Calu3 (cell line): Measurements from ENCODE around the gene STAB1. TPM values are rescaled to one million over a fixed set of nuclear protein-coding genes. Genes with fewer than 3 reads are reported as not detected.

Source experiments
- BruUV-seq: library from RNA; stranded (reverse); fragments of 400-500 nt; replicated peaks from 2 replicates; lab custom pipeline; 2021; lab: Mats Ljungman, UMichigan
- CTCF ChIA-PET: fragments of 300-600 bp; sonication (Branson Sonifier 250); formaldehyde crosslinking; loops from one replicate; lab custom pipeline; 2022; ENCODE audit warnings: antibody characterized with exemption; lab: Charles Lee
- DNase-seq: peaks from one replicate; pipeline ENCODE4 v3.0.0; 2022
- H3K27ac Mint-ChIP-seq: one replicate; pipeline ENCODE4 v1.8.0; 2022; ENCODE audit warnings: mixed read lengths; ENCODE audit not compliant: unreplicated experiment
- H3K27me3 Mint-ChIP-seq: one replicate; pipeline ENCODE4 v1.8.0; 2022; ENCODE audit warnings: mixed read lengths; ENCODE audit not compliant: unreplicated experiment
- H3K36me3 Mint-ChIP-seq: one replicate; pipeline ENCODE4 v1.8.0; 2022; ENCODE audit warnings: mild to moderate bottlenecking, moderate library complexity, mixed read lengths; ENCODE audit not compliant: insufficient read depth, unreplicated experiment
- H3K4me1 Mint-ChIP-seq: one replicate; pipeline ENCODE4 v1.8.0; 2022; ENCODE audit warnings: mild to moderate bottlenecking, low read depth, mixed read lengths; ENCODE audit not compliant: unreplicated experiment
- H3K4me3 Mint-ChIP-seq: one replicate; pipeline ENCODE4 v1.8.0; 2022; ENCODE audit warnings: mild to moderate bottlenecking, low read depth, moderate library complexity, mixed read lengths; ENCODE audit not compliant: unreplicated experiment
- H3K9me3 Mint-ChIP-seq: one replicate; pipeline ENCODE4 v1.8.0; 2022; ENCODE audit warnings: low read depth, mixed read lengths; ENCODE audit not compliant: unreplicated experiment
- CTCF ChIP-seq: fragments of 200-600 bp; IDR thresholded peaks from one replicate; pipeline ENCODE4 v1.8.0; 2022; ENCODE audit warnings: antibody characterized with exemption; ENCODE audit not compliant: unreplicated experiment
- intact Hi-C: fragments of 100-400 bp; cut with micrococcal nuclease; formaldehyde crosslinking; loops from one replicate; pipeline ENCODE4 v1.10.0; 2022; ENCODE audit not compliant: unreplicated experiment
- total RNA-seq: library from RNA; stranded (reverse); gene quantifications from 2 replicates; pipeline ENCODE4 v1.2.3, GENCODE V29; 2022

The STAB1 gene
- total RNA-seq, 1 experiment from 2014 or later, result 0.26 TPM

DNA sequence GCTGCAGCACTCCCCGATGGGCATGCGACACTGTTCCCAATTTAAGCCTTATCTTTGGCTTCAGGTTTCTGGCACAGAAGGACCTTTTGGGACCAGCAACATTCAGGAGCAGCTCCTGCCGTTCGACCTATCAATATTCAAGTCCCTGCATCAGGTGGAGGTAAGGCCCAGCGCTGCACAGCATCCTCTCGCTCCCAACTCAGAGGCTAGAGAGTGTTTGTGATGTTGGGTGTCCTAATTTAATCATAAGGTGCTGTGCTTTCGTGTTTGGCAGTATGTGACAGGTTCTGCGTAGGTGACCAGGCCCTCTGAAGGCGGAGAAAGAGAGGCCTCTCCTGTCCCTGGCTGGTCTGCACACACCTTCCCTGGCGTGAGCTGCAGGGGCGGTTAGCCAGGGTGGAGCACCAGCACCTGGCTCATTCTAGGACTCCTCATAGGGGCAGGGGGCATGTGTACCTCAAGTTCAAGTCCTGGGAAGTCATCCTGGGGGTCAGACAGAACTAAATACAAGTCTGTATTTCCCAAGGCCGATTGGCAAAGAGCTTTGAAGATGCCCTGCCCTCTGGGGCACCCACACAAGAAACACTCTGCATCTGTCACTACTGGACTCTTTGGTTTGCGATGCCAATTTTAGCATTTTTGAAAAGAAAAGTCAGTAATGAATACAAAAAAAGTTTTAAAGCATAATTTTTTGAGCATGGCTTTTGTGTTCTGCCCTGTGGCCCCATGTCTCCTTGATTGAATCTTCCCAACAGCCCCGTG is 22.7 kb upstream of the STAB1 start:
- no peak for DNase-seq
- Mint-ChIP-seq H3K36me3 (peaks cover 21% of the 10 kb centered on the region), H3K4me1 (no peaks in the 10 kb centered on the region), H3K4me3 (no peak overlapping the region), H3K27ac (no peak overlapping the region), H3K9me3 (no peaks in the 10 kb centered on the region), H3K27me3 (no peaks in the 10 kb centered on the region)
- no TSS peak for BruUV-seq
- CTCF ChIA-PET, result no interaction called here
- TF ChIP-seq CTCF, result no peak
- intact Hi-C loops, result no loop called here

- no peaks in the 10 kb centered on the region for H3K27me3 Mint-ChIP-seq
- no peak overlapping the region for H3K27ac Mint-ChIP-seq
- DNase-seq, result no peak
- TF ChIP-seq CTCF, result no peak
- CTCF ChIA-PET, result no interaction called here
- no peaks in the 10 kb centered on the region for H3K4me1 Mint-ChIP-seq
- no peaks in the 10 kb centered on the region for H3K9me3 Mint-ChIP-seq
- intact Hi-C loops, result no loop called here
- no peak overlapping the region for H3K4me3 Mint-ChIP-seq
- peaks cover 21% of the 10 kb centered on the region for H3K36me3 Mint-ChIP-seq
- no TSS peak for BruUV-seq
These were observed 22.1 kb upstream of the STAB1 start for GRCh38 chr3:52473026-52473425.

DNA sequence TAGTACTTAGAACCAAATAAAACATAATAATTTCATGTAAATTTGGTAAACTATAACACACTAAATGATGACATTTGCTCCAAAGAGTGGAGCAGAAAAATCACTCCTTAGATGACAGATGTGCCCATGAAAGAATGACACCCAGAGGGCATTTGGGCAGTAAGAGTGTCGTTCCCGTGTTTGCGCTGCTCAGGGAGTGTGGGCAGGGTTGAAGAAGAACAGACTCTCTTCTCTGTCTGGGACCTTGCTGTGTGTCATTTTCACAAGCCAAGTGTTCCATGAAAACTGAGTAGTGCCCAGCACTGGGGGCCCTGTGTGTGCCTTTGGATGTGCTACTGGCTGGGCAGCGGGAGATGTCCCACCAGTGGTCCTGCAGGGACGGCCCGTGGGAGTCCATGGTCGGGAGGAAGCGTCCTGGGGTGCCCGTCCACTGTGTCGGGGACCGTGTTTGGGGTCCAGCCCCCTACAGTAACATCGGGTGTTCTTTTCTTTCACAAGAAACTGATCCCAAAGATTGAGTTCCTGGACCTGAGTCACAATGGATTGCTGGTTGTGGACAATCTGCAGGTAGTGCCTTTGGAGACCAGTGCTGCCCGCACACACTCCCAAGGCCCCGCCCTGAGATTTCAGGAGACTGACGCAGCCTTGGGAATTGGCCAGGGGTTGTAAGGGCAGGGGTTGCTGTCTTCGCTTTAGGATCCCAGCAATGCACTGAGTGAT is 17.9 kb upstream of the STAB1 start:
- no peak for DNase-seq
- no peak overlapping the region for H3K27ac Mint-ChIP-seq
- no peaks in the 10 kb centered on the region for H3K4me1 Mint-ChIP-seq
- H3K27me3 Mint-ChIP-seq, result no peaks in the 10 kb centered on the region
- no TSS peak for BruUV-seq
- CTCF ChIA-PET, result interaction anchor here (0.6 kb wide), 1 partner anchor 51 kb away, joined by 4 read pairs; no protein-coding TSS in a partner anchor
- TF ChIP-seq CTCF, result no peak
- intact Hi-C loops, result no loop called here
- H3K36me3 Mint-ChIP-seq, result peaks cover 25% of the 10 kb centered on the region
- H3K4me3 Mint-ChIP-seq, result no peak overlapping the region
- H3K9me3 Mint-ChIP-seq, result no peaks in the 10 kb centered on the region

- TF ChIP-seq CTCF, result no peak
- Mint-ChIP-seq H3K36me3 (peaks cover 22% of the 10 kb centered on the region), H3K9me3 (no peaks in the 10 kb centered on the region), H3K27ac (no peak overlapping the region), H3K27me3 (no peaks in the 10 kb centered on the region), H3K4me1 (no peaks in the 10 kb centered on the region), H3K4me3 (no peak overlapping the region)
- no TSS peak for BruUV-seq
- no peak for DNase-seq
- intact Hi-C loops, result no loop called here
- CTCF ChIA-PET, result no interaction called here
These were observed 17.4 kb upstream of the STAB1 start for GRCh38 chr3:52477796-52478095.
